Fibroblast of skin of left quadriceps (primary cell): ENCODE measurements around the gene PLA2G4B.

ENCODE experiments used
- DNase-seq, 2 experiments: peaks; one replicate each; pipeline ENCODE4 v3.0.0-alpha.2; 2013; ENCODE audit warnings: low read depth in 2 of 2

PLA2G4B gene

GRCh38 chr15:41886741-41887140, 48.1 kb downstream of the PLA2G4B start:
- DNase-seq, result no peak

- DNase-seq, result no peak
Measured at GRCh38 chr15:41887161-41887560, 48.5 kb downstream of the PLA2G4B start.

- no peak for DNase-seq
Measured at GRCh38 chr15:41887893-41888292, 49.2 kb downstream of the PLA2G4B start.

GRCh38 chr15:41888662-41889253, 50.1 kb downstream of the PLA2G4B start:
- no peak for DNase-seq

- no peak for DNase-seq
Measured at GRCh38 chr15:41890050-41890690, 51.5 kb downstream of the PLA2G4B start.

GRCh38 chr15:41891226-41891625, 52.6 kb downstream of the PLA2G4B start:
- DNase-seq, result no peak

- no peak for DNase-seq
Measured at GRCh38 chr15:41891946-41892345, 53.3 kb downstream of the PLA2G4B start.

GRCh38 chr15:41892621-41893421, 54.2 kb downstream of the PLA2G4B start:
- DNase-seq, result no peak

- no peak for DNase-seq
Measured at GRCh38 chr15:41893422-41894250, 55.0 kb downstream of the PLA2G4B start, which contains the start of gene SPTBN5. SPTBN5 (minus strand) TSS chr15:41894053; CDS start chr15:41893497, 556 bp downstream.

GRCh38 chr15:41894251-41894790, 55.7 kb downstream of the PLA2G4B start:
- DNase-seq, result no peak

GRCh38 chr15:41894791-41895463, 56.3 kb downstream of the PLA2G4B start:
- DNase-seq, result peak; percentile 36 to 42

- DNase-seq, result no peak
Measured at GRCh38 chr15:41895491-41895890, 56.8 kb downstream of the PLA2G4B start.

GRCh38 chr15:41895957-41896356, 57.3 kb downstream of the PLA2G4B start:
- no peak for DNase-seq

GRCh38 chr15:41896566-41896965, 57.9 kb downstream of the PLA2G4B start:
- DNase-seq, result no peak

- no peak for DNase-seq
Measured at GRCh38 chr15:41897363-41897799, 58.7 kb downstream of the PLA2G4B start.
